D341Med (cell line): ENCODE measurements around the gene TNS3.

Experiments
- DNase-seq: peaks from one replicate; pipeline ENCODE4 v3.0.0; 2012; ENCODE audit warnings: low spot score

TNS3 gene

DNA sequence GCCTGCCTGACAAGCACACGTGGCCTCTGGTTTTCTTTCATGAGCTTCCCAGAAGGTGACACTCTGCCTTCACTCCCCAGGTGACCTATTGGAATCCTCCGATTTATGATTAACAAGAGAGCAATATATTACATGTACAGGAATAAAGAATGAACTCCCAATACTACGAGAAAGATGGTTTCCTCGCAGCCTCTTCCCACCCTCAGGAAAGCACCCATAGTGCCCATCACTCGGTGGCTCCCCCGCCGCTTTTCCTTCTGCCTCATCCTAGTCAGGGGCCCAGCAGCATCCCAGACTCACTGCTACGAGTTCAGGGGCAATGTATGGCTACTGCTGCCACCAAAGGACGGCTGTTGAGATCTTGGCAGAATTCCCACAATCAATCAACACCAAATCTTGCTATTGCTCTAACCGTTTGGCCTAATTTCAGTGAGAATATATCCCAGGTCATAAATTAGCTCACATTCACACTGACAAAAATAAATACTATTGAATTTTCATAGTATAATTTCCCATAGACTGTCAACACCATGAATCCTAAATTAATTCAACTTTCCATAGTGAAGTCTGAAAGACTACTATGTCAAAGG, 196.3 kb downstream of the TNS3 start:
- DNase-seq, result no peak

DNA sequence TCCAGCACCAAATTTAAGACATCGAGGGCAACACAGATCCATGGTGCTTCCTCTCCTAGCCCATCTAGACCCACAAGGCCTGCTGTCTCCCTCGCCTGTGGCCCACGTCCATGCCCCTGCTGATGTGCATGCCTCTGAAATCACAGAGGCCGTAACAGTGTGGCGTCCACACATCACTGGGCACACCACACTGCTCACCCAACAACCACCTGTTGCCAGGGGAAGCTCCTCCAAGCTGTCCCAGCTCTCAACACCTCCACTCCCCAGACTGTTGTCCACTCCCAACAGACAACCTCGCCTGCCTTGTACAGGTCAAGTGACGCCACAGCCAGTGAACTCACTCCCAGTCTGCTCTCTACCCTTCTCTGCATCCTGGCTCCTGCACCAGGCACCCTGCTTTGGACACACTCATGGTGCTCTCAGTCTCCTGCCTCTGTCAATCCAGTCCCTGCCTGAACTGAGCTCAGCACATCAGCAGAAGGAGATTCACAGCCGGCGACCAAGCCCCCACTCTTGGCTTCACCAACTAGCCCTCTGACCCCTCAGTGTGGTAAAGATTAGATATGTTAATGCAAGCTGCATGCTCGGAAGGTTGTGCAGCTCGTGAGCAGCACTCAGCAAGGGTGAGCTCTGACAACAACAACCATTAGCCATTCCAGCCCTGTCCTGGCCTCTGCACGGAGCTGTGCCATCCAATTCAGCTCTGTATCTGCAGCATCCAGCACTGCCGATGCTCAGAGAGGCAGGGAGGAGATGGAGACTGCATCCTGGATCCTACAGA, 197.0 kb downstream of the TNS3 start:
- no peak for DNase-seq

DNA sequence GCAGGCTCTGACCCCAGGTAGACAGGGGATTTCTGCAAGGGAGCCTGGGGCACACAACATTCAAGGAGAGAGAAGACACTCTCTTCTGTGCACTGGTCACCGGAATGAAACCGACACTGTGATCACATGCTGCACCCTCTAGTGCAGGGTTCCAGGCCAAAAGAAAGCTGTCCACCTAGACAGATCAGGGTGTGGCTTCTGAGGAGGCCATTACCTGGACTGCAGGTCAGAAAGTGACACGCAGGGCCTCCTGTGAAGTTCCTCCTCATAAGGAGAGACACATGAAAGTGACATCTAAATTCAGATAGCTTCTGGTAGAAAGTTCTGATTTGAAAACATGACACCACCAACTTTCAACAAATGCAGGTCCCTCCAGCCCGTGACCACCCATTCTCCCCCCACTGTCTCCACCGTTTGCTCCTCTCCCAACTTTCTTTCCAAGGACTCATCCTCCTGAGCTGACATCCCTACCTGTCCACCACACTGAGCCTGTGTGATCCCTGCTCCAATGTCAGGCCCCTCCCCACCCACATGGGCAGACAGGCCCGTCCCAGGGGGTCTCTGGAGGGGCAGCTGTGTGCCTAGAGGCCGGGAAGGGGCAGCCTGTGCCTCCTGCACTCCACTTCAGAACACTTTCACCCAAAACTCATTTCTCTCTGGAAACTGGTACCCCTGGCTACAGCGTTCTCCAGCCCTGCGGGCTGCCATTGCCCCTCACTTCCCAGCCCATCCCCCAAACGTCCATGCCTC, 198.0 kb downstream of the TNS3 start:
- DNase-seq, result no peak

DNA sequence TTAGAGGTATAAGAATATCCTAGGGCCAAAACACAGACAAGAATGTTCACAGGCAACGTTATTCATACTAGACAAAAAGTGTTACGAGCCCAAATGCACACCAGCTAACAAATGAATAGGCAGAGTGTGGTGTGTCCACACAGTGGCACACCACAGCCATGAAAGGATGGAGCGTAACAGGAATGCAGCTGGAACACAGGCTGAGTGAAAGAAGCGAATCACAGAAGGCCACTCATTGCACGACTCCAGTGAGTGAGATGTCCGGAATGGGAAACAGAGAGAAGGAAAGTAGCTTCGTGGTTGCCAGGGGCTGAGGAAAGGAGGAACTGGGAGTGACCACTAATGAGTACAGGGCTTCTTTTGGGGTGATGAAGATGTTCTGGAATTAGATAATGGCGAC, 198.8 kb downstream of the TNS3 start:
- no peak for DNase-seq

DNA sequence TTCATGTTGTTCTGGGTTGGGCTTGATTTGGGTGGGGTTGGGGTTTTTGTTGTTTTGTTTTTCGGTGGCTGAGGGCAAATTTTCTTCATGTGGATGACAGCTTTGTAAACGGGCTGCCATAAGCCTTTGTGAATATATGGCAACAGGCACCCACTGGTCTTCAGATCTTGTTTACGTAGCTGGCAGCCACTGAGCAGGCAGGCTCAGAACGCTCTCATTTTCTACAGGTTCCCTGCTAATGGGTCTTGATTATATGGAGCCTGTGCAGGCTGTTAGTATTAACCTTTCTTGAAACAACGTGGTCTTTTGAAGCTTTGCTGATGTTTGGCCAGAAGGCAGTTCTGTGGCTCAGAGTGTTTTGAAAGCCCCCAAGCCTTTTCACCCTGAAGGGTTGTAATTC, 199.7 kb downstream of the TNS3 start:
- no peak for DNase-seq

DNA sequence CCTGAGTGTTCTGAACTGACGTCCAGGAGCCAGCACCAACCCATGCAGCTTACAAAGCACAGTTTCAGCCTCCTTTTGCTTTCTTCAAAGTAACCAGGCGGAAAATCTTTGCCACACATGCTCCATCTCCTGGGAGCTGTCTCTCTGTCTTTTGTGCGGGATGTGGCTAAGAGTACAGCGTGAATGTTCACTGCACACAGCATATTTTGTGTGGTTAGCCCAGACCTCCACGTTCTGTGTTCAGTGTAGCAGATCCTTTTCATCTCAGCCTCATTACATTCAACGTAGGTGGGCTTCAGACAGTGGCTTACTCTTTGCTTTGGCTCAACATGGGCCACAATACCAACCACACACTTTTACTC, 200.8 kb downstream of the TNS3 start:
- no peak for DNase-seq

DNA sequence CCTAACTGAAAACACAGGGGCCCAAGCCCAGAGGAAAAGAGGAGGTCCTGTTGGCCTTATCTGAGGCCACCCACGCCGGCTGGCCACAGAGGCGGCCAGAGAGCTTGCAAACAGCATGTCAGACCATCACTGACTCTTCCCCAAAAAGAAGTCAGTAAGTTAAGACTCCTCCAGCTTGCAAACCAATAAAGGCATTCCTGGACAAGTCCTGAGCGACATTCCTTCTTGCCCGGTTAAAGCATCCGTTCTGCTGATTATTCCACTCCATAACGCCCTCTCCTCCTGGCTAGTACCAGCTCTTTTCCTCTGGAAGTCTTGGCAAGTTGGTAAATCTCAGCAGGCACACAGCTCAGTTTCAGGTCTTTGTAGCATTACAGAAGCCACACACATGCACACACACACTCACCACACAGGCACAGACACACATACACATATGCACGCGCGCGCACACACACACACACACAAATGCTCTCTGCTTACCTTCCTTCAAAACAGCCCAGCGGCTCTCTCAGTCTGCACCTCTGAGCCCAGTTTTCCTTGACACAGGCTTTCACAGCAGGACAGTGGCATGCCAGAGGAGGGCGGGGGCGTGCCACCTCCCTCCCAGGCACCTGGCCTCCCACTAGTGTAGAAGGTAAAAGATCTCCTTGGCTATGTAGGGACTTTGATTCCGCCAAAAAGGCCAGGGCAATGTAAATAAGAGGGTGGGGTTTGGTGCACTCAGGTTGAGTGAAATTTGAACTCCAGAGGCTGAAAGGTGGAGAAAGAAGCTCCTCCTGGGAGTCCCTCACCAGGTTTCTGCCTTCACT, 201.4 kb downstream of the TNS3 start:
- DNase-seq, result no peak

DNA sequence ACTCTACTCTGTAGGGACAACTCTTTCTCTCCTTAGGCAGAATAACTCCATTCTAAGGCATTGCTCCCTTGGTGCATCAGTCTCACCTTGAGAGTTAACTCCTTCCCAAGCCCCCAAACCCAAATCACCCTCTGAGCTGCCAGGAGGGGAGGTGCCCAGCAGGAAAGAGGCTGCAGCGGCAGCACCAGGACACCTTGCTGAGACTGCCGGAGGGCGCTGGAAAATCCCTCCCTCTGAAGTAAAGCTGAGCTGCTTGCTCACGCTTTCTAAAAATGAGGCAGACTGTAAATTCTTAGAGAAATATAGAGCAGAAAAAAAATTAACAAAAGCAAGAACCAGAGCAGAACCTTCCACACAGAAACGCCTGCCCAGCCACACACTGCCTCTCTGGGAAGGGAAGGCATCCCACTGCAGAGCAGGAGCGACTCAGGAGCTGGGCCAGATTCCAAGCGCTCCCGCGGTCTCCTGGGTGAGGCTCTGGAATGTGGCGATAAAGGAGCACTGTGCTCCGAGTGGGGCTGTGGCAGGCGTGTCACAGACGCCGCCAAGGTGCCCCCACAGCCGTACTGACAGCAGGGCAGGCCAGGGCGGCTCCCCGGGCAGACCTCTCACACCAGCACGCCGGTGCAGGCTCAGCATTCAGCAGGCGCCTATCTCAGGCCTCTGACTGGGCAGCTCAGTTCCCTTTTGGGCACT, 202.1 kb downstream of the TNS3 start:
- DNase-seq, result no peak

DNA sequence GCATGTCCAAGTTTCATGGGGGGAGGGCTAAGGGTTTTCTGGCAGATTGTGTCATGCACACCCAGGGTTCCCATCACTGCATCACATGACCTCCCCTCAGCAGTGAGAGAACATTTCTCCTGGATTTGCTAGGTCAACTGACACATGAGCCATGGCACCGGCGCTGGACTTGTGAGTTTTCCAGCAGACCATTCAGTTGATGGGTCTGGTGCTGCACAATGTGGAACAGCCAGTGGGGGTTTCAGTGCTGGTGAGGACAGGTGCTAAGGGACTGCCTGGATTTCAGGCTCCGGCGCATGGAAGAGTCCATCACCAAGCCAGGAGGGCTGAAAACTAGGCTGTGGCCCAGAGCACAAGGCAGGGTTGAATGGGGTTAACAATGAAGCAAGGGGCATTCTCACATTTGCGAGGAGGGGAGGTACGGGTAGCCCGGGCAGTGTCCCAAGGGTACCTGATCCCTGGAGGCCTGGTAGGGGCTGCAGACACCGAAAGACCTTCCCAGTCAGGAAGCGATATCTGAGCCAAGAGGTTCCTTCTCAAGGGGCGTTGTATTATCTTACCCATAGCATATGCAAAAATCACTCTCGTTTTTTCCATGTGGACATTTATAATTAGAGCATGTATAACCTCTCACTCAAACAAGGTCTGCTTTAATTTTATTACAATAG, 203.0 kb downstream of the TNS3 start:
- DNase-seq, result no peak

DNA sequence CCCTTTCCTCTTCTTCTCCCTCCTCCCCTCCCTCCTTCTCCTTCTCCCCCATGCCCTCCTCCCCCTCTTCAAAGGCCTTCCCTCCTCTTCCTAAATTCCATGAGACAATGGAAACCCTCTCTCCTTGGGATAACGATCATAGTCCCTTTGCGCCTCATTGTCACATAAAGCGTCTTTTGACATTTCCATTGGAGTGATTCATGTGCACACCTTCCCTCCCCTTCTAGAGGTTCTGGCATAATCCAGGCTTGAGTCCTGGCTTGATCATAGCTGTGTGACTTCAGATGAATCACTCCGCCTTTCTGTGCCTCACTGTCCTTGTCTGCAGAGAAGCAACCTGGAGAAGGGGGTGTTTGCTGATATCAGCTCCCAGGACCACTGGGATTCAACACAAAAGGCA, 204.2 kb downstream of the TNS3 start:
- DNase-seq, result no peak

DNA sequence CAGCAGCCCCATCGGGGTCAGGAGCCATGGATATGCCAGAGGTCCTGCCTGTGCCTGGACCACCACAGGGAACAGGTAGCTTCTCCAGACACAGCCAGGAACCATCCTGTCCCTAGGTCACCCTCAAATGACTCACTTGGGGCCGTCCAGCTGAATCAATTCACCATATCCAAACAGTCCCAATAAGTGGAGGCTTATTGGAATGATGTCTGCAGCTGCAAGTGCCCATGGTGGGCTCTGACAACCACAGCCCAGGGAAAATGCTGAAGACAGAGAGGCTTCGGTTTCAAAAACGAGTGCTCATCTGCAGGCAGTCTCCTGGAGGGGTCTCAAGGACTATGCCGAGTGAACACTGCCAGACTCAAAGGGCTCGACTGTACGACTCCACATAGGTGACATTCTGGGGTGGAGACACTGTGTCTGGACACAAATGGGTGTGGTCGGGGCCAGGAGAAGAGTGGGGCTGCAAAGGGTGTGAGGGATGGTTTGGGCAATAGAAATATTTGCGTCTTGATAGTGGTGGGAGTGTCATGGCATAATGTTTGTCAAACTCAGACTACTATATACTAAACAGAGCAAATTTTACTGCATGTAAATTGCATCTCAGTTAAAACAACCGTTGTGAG, 204.8 kb downstream of the TNS3 start:
- no peak for DNase-seq

DNA sequence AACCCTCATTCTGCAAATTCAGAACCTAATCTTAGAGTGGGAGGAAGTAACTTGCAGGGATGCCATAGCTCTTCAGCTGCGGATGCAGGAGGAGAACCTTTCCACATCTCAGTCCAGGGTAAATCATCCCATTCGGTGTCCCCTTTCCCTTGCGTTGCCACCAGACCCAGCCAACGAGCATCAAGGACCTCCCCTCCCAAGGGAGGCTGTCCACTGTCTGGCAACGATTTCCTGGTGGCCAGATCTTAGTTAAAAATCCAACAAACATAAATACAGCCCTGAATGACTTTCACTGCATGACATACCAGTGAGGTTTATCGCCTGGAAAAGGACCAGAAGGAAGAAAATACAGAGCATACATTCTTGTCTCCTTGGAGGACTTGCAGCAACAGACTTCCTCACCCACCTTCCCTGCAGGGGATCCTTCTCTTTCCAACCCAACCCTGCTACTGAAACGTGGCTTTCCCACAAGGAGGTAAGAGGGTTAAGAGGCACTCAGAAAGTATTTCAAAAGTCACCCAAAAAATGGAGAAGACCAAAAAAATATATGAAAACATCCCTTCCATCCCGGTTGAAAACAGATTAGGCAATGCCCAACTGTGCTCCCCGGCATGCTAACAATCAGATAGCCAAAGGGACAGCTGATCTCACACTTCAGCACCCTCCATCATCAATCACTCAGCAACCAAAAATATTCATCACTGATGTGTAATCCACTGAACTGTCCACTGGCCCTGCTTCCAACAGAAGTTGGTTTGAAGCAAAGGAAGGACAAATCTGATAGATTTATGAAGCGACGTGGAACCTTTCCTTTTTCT, 206.6 kb downstream of the TNS3 start:
- DNase-seq, result no peak

DNA sequence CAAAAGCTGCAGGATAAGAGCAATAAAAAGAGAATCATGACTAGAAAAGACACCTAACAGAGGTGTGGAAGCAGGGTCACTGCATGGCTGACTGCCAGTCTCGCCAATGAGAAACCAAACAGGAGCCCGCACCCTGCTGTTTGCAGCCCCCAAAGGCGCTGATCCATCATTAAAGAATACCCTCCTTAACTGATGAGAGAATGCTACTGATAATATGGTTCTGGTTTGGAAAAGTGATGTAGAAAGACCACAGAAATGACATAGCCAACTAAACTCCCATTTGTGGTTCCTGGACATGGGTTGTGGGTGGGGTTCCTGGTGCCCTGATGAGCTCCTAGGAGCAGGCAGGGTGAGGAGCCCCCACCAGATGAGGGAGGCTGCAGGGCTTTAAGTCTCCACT, 207.4 kb downstream of the TNS3 start:
- no peak for DNase-seq

DNA sequence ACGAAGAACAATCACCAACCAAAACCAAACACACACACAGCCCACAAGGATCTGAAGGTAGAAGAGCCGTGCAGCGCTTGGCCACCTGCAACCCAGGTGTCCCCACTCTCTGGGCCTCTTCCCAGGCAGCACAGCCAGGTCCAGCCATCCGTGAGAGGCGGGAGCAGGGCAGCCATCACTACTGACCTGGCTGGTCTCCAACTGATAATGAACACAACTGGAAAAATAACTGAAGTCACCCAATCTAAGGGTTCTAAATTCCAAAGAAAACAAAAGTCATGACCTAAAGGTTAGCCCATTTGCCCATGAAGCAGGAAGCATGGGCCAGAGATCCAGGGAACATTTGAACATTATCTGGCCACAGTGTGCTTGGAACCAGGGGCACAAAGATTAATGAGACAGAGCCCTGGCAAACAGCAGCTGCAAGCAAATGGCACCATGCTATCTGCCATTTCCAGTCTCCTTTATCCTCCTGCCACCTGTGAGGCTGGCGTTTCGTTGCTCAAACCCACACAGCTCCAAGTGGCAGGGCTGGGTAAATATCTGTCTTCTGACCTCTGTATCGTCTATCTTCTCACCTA, 207.9 kb downstream of the TNS3 start:
- no peak for DNase-seq

DNA sequence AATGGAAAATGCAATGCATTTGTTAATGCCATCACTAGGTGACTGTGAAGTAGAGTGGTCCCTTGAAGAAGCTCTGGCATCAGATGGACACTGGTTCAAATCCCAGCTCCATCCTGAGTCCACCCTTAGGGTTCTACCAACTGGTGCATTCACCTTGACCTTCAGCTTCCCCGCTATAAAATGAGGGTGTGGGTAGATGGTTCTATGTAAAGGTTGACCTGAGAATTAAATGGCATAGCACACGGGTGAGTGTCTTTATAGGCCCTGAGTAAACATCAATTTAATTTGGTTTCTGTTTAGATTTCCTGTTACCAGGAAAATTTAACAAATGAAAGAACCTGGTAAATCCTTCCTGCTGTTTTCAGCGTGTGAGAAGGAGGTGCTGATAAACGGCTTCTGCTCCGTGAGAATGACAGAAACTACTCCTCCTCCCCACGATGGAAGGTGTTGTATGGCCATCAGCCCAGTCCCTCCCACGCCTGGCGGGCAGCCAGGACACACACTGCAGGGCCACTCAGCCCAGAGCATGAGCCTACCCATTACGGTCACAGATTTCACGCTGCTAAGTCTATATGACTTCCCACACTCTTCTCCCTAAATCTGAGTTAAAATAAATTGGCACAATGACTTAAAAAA, 210.1 kb downstream of the TNS3 start:
- no peak for DNase-seq

DNA sequence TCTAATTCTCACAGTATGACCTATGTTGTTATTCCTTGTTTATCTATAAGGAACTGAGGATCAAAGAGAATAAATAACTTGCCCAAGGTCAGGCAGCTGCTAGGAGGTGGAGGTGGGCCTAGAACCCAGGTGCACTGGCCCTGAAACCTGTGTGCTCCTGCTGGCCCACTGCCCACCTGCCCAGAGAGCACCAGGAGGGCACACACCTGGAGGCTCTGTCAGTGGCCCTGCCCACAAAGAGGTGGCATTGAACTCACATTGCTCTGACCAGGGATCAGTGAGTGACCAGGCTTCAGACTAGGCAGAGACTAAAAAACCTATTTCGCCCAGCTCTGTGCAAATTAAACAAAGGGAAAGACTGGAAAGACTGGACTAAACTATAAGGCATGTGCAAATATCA, 210.6 kb downstream of the TNS3 start:
- DNase-seq, result no peak

DNA sequence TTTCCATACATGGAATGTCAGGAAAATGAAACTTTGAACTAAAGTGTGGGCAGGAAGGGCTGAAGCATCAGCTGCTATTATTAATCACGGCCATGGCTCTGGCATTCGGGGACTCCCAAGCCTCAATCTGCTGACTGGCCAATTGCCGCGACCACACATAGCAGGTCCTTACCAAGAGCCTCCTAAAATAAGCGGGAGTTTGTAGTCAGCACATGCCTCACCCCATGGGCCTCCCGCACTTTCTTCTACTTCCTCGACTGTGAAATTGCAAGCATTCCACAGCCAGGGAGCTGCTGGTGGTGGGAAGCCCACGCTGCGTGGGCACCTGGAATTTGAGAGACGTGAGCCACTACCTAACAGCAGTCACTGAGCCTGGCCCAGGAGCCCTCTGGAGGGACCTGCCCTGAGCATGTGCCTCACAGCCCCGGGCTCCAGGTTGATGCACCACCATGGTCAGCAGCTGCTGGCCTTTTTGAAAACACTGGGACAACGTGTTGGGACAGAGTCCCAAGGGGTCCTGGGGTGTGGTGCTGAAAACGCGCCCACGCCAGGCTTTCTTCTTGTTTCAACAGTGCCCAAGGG, 211.4 kb downstream of the TNS3 start:
- no peak for DNase-seq

DNA sequence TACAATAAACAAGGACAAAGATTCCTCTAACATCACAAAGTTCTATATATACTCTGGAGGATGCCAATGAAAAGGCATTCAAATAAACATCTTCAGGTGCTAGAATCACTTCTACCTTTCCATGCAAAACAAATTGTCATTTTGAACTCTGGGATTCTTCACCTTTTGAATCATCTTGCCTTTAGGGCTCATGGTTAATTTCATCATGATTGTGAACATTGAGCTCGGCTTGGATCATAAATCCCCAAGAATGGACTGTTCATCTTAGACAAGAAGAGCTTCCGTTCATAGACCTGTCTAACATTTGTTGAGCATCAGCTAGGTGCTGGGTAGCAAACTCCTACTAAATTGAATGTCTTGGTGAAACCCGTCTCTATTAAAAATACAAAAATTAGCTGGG, 212.2 kb downstream of the TNS3 start:
- DNase-seq, result no peak
